Parathyroid adenoma (tissue), 2 donors: Measurements from ENCODE around the gene SPTLC2.

Experiments
- H2AFZ ChIP-seq: fragments of 300-600 bp; sonication (generic); one replicate; pipeline ENCODE4 v1.7.0; 2017; ENCODE audit warnings: antibody characterized with exemption, mild to moderate bottlenecking
- H3K27ac ChIP-seq: fragments of 300-600 bp; sonication (generic); one replicate; pipeline ENCODE4 v1.7.0; 2017
- H3K27me3 ChIP-seq: fragments of 300-600 bp; sonication (generic); one replicate; pipeline ENCODE4 v1.7.0; 2017; ENCODE audit warnings: low read length; ENCODE audit not compliant: control insufficient read depth, insufficient read depth
- H3K36me3 ChIP-seq: fragments of 300-600 bp; sonication (generic); one replicate; pipeline ENCODE4 v1.7.0; 2017; ENCODE audit warnings: low read length; ENCODE audit not compliant: control insufficient read depth, insufficient read depth
- H3K4me1 ChIP-seq: fragments of 300-600 bp; sonication (generic); one replicate; pipeline ENCODE4 v1.7.0; 2017; ENCODE audit warnings: control low read depth
- H3K4me2 ChIP-seq: fragments of 300-600 bp; sonication (generic); one replicate; pipeline ENCODE4 v1.7.0; 2017; ENCODE audit warnings: low read length
- H3K4me3 ChIP-seq: fragments of 300-600 bp; sonication (generic); one replicate; pipeline ENCODE4 v1.7.0; 2017; ENCODE audit warnings: low read depth, low read length
- H3K79me2 ChIP-seq: fragments of 300-600 bp; sonication (generic); one replicate; pipeline ENCODE4 v1.7.0; 2017; ENCODE audit warnings: control low read depth
- H3K9ac ChIP-seq: fragments of 300-600 bp; sonication (generic); one replicate; pipeline ENCODE4 v1.7.0; 2017; ENCODE audit warnings: mild to moderate bottlenecking
- H3K9me3 ChIP-seq: fragments of 300-600 bp; sonication (generic); one replicate; pipeline ENCODE4 v1.7.0; 2017; ENCODE audit warnings: low read length; ENCODE audit not compliant: control insufficient read depth
- TF ChIP-seq, protein P1 (sequence below): fragments of 300-600 bp; sonication (generic); IDR thresholded peaks from one replicate; pipeline ENCODE4 v1.7.0; 2017; ENCODE audit warnings: antibody characterized with exemption, mild to moderate bottlenecking
- donor health status: primary hyperparathyroidism.

SPTLC2 gene

DNA sequence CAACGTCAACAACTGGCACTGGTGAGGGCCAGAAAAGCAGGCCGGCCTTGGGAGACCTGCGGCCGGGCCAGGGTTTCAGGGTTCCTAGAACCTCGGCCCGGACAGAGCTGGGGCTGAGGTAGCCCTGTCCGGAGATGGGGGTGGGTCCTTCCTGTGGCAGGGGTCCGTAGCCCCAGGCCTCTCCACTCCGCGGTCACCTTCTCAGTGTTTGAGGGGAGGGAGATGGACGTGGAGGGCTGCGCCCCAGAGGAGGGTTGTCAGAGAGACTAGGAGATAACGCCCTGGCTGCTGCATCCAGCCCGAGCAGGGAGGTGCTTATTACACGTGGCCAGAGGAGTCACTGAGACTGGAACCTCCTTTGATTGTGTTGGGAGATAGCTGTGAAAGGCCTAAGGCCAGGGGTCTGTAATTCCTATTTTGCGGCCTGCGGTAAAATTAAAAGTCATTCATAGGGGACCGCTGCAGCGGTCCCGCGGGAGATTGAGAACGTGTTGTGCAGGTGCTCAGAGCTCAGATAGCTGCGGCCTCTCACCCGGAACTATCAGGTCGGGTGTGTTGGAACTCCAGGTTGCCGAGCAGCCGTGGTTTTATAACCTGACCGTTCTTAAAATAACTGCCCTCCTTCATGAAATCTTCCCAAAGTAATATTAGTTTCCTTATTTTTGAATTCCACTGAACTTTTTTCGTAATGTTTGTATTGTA is 158.0 kb downstream of the SPTLC2 start:
- H3K4me2 ChIP-seq, result peak overlapping the region; percentile 66
- peaks cover 38% of the 10 kb centered on the region for H3K79me2 ChIP-seq
- peak overlapping the region; percentile 98 for H2AFZ ChIP-seq
- no peaks in the 10 kb centered on the region for H3K27me3 ChIP-seq
- TF ChIP-seq, protein P1, sequence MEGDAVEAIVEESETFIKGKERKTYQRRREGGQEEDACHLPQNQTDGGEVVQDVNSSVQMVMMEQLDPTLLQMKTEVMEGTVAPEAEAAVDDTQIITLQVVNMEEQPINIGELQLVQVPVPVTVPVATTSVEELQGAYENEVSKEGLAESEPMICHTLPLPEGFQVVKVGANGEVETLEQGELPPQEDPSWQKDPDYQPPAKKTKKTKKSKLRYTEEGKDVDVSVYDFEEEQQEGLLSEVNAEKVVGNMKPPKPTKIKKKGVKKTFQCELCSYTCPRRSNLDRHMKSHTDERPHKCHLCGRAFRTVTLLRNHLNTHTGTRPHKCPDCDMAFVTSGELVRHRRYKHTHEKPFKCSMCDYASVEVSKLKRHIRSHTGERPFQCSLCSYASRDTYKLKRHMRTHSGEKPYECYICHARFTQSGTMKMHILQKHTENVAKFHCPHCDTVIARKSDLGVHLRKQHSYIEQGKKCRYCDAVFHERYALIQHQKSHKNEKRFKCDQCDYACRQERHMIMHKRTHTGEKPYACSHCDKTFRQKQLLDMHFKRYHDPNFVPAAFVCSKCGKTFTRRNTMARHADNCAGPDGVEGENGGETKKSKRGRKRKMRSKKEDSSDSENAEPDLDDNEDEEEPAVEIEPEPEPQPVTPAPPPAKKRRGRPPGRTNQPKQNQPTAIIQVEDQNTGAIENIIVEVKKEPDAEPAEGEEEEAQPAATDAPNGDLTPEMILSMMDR, result no peak
- peak overlapping the region; percentile 61 for H3K9ac ChIP-seq
- peak overlapping the region; percentile 94 for H3K27ac ChIP-seq
- H3K4me3 ChIP-seq, result peak overlapping the region; percentile 99
- H3K4me1 ChIP-seq, result peaks cover 14% of the 10 kb centered on the region
- H3K36me3 ChIP-seq, result no peaks in the 10 kb centered on the region
- no peaks in the 10 kb centered on the region for H3K9me3 ChIP-seq

DNA sequence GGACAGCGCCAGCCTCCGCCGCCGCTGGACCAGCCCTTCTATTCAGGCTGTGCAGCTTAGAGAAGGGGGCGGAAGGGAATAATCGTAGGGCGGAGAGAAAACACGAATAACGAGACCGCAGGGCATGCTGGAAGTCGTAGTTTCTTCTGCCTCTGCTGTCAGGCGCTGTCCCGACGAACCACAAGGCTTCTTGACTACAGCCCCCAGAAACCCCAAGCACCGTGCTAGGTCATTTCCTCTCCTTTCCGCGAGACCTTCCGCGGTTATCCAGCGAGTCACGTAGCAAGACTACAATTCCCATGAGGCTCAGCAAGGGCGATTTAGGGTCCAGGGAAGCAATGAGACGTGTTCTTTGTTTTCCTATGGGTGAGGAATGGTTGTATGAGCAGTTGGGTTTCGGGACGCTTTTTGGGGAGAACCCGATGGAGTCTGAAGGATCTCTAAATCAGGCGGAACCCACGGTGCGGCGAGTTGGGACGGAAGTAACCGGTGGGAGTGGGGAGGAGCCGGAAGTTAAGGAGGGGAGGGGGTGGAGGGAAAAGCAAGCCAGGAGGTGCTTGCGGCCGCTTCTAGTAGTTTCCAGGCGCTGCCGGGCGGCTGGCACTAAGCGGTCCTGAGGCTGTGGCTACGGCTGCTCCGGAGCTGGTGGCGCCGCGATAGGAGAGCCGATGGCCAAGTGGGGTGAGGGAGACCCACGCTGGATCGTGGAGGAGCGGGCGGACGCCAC is 158.8 kb downstream of the SPTLC2 start, which contains the start of the genes AHSA1 and VIPAS39:
TSS of gene AHSA1 (plus strand) at position 572 of the 727 bp plus-strand sequence. CDS start at position 669, 97 bp downstream.
TSS of gene VIPAS39 (minus strand) at position 80 of the 727 bp plus-strand sequence. CDS start 3,499 bp downstream, outside the sequence.
- Histone ChIP-seq H3K27me3 (no peaks in the 10 kb centered on the region), H3K9ac (peak within 1 kb of the TSS; percentile 75), H3K9me3 (no peaks in the 10 kb centered on the region), H2AFZ (peak within 1 kb of the TSS; percentile 98), H3K36me3 (no peaks in the 10 kb centered on the region), H3K27ac (peak within 1 kb of the TSS; percentile 94), H3K4me1 (peaks cover 14% of the 10 kb centered on the region), H3K4me3 (peak within 1 kb of the TSS; percentile 99), H3K4me2 (peak within 1 kb of the TSS; percentile 66), H3K79me2 (peaks cover 38% of the 10 kb centered on the region)
- TF ChIP-seq, protein P1, result no peak

DNA sequence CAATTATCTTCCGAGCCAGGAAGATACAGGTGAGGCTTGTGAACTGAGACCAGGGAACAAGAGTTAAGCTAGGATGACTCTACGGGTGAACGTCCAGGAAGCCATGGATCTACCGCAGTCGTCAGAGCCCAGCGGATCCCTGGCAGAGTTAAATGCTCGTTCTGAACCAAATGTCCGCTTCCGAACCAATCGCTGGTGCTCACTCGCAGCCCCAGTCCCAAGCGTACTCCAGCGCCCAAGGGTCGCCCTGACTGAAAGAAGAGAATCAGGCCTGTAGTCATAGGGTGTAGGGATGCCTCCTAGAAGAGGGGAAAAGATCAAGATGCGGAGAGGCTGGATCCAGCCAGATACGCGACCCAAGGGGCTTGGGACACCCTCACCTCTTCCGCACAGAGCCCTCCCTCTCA is 159.3 kb downstream of the SPTLC2 start:
- Histone ChIP-seq H3K4me3 (peak overlapping the region; percentile 99), H3K27me3 (no peaks in the 10 kb centered on the region)

More for the DNA sequence above, 159.3 kb downstream of the SPTLC2 start:
- Histone ChIP-seq H3K9ac (peak overlapping the region; percentile 75), H2AFZ (peak overlapping the region; percentile 98), H3K27ac (peak overlapping the region; percentile 94), H3K4me1 (peaks cover 14% of the 10 kb centered on the region), H3K79me2 (peaks cover 38% of the 10 kb centered on the region), H3K4me2 (peak overlapping the region; percentile 51), H3K36me3 (no peaks in the 10 kb centered on the region), H3K9me3 (no peaks in the 10 kb centered on the region)
- TF ChIP-seq, protein P1, result no peak
